GM21717 (cell line): ENCODE data around the gene SREBF1.

ENCODE experiments used
- ATAC-seq: cut with Tn5 transposase; IDR thresholded peaks from one replicate; pipeline ENCODE4 v1.9.1; 2021; ENCODE audit warnings: mild to moderate bottlenecking, moderate library complexity; ENCODE audit not compliant: unreplicated experiment

The SREBF1 gene

GRCh38 chr17:17859909-17860765, 23.4 kb upstream of the SREBF1 start:
- ATAC-seq: no peak

- no peak for ATAC-seq
Observed at GRCh38 chr17:17857496-17857895, 20.7 kb upstream of the SREBF1 start.

- no peak for ATAC-seq
Observed at GRCh38 chr17:17856386-17856785, 19.6 kb upstream of the SREBF1 start.

GRCh38 chr17:17855976-17856375, 19.2 kb upstream of the SREBF1 start:
- ATAC-seq: no peak

- no peak for ATAC-seq
Observed at GRCh38 chr17:17853811-17854447, 17.1 kb upstream of the SREBF1 start.

GRCh38 chr17:17852930-17853329, 16.1 kb upstream of the SREBF1 start:
- ATAC-seq: no peak

- no peak for ATAC-seq
Observed at GRCh38 chr17:17851103-17852002, 14.6 kb upstream of the SREBF1 start.

- ATAC-seq: no peak
Observed at GRCh38 chr17:17849845-17850373, 13.1 kb upstream of the SREBF1 start.

GRCh38 chr17:17849147-17849820, 12.5 kb upstream of the SREBF1 start:
- ATAC-seq: no peak

GRCh38 chr17:17848311-17849082, 11.7 kb upstream of the SREBF1 start:
- no peak for ATAC-seq

GRCh38 chr17:17847726-17848125, 10.9 kb upstream of the SREBF1 start:
- ATAC-seq: no peak

- ATAC-seq: no peak
Observed at GRCh38 chr17:17847118-17847689, 10.4 kb upstream of the SREBF1 start.

GRCh38 chr17:17846645-17847044, 9.9 kb upstream of the SREBF1 start:
- ATAC-seq: no peak

GRCh38 chr17:17846003-17846402, 9.2 kb upstream of the SREBF1 start:
- ATAC-seq: no peak

GRCh38 chr17:17845046-17845775, 8.4 kb upstream of the SREBF1 start:
- ATAC-seq: no peak

GRCh38 chr17:17844500-17844899, 7.7 kb upstream of the SREBF1 start:
- ATAC-seq: no peak

- ATAC-seq: no peak
Observed at GRCh38 chr17:17844079-17844478, 7.3 kb upstream of the SREBF1 start.

- no peak for ATAC-seq
Observed at GRCh38 chr17:17843096-17843495, 6.3 kb upstream of the SREBF1 start.
